Measurements from ENCODE around the gene RNF34. TPM values are rescaled to one million over a fixed set of nuclear protein-coding genes. Genes with fewer than 3 reads are reported as not detected.

RNF34 gene
- total and polyA plus RNA-seq, 2 experiments from 2014 or later, result 41.2 to 48.4 TPM

GRCh38 chr12:121468499-121468801 is 68.5 kb downstream of the RNF34 start:
- TF ChIP-seq CTCF (IDR thresholded peaks at IDR 0.05; ENCODE audit: low read depth, low read length), result no peak
- Histone ChIP-seq H3K9me3 (ENCODE audit: low read depth) (no peaks in the 10 kb centered on the region), H3K4me3 (no peak overlapping the region), H3K36me3 (no peaks in the 10 kb centered on the region), H3K27ac (no peak overlapping the region), H3K27me3 (peaks cover 3% of the 10 kb centered on the region), H3K4me1 (ENCODE audit: low read depth) (peaks cover 14% of the 10 kb centered on the region)
- DNase-seq (ENCODE audit: low read depth in 1 of 2, low spot score in 1 of 2), result no peak

- H3K27ac ChIP-seq, result no peak overlapping the region
- H3K36me3 ChIP-seq, result no peaks in the 10 kb centered on the region
- no peak for DNase-seq (ENCODE audit: low read depth in 1 of 2, low spot score in 1 of 2)
- no peak for TF ChIP-seq CTCF (IDR thresholded peaks at IDR 0.05; ENCODE audit: low read depth, low read length)
- no peak overlapping the region for H3K4me3 ChIP-seq
- H3K4me1 ChIP-seq (ENCODE audit: low read depth), result peaks cover 12% of the 10 kb centered on the region
- H3K9me3 ChIP-seq (ENCODE audit: low read depth), result no peaks in the 10 kb centered on the region
- H3K27me3 ChIP-seq, result peaks cover 1% of the 10 kb centered on the region
Observed at GRCh38 chr12:121470751-121471150, 70.8 kb downstream of the RNF34 start.

- no peak for DNase-seq (ENCODE audit: low read depth in 1 of 2, low spot score in 1 of 2)
- Histone ChIP-seq H3K27me3 (no peaks in the 10 kb centered on the region), H3K4me1 (ENCODE audit: low read depth) (peaks cover 7% of the 10 kb centered on the region), H3K27ac (no peak overlapping the region), H3K4me3 (no peak overlapping the region), H3K9me3 (ENCODE audit: low read depth) (no peaks in the 10 kb centered on the region), H3K36me3 (no peaks in the 10 kb centered on the region)
- no peak for TF ChIP-seq CTCF (IDR thresholded peaks at IDR 0.05; ENCODE audit: low read depth, low read length)
Observed at GRCh38 chr12:121472150-121472905, 72.4 kb downstream of the RNF34 start.

Other genes starting within 250 kb of the RNF34 start
- gene P2RX4, start 190.0 kb upstream of the RNF34 start, total RNA-seq, result 33.7 and 38.2 TPM in 2 replicates
- gene P2RX4, start 190.0 kb upstream of the RNF34 start, polyA plus RNA-seq, result 19.4 and 25.8 TPM in 2 replicates
- gene CAMKK2, start 103.4 kb upstream of the RNF34 start, total RNA-seq, result 15.0 and 18.6 TPM in 2 replicates
- gene CAMKK2, start 103.4 kb upstream of the RNF34 start, polyA plus RNA-seq, result 22.9 and 24.2 TPM in 2 replicates
- 85.2 and 109 TPM in 2 replicates for gene ANAPC5, start 47.7 kb upstream of the RNF34 start, total RNA-seq
- gene ANAPC5, start 47.7 kb upstream of the RNF34 start, polyA plus RNA-seq, result 123 and 155 TPM in 2 replicates
- 70.5 and 82.1 TPM in 2 replicates for gene KDM2B, start 180.9 kb downstream of the RNF34 start, total RNA-seq
- gene KDM2B, start 180.9 kb downstream of the RNF34 start, polyA plus RNA-seq, result 30.8 and 35.8 TPM in 2 replicates
- gene ORAI1, start 226.4 kb downstream of the RNF34 start, total RNA-seq, result 36.7 and 41.5 TPM in 2 replicates
- 63.4 and 72.2 TPM in 2 replicates for gene ORAI1, start 226.4 kb downstream of the RNF34 start, polyA plus RNA-seq

Measured in cardiac muscle cell (in vitro differentiated cells and primary cell).